GM10847 (cell line): ENCODE data around the gene NCKAP5L.

ENCODE experiments used
- POLR2A ChIP-seq: IDR thresholded peaks from 2 replicates; pipeline ENCODE4 v1.6.1; 2011; ENCODE audit not compliant: insufficient read length; ENCODE audit errors: extremely low read depth

NCKAP5L gene

DNA sequence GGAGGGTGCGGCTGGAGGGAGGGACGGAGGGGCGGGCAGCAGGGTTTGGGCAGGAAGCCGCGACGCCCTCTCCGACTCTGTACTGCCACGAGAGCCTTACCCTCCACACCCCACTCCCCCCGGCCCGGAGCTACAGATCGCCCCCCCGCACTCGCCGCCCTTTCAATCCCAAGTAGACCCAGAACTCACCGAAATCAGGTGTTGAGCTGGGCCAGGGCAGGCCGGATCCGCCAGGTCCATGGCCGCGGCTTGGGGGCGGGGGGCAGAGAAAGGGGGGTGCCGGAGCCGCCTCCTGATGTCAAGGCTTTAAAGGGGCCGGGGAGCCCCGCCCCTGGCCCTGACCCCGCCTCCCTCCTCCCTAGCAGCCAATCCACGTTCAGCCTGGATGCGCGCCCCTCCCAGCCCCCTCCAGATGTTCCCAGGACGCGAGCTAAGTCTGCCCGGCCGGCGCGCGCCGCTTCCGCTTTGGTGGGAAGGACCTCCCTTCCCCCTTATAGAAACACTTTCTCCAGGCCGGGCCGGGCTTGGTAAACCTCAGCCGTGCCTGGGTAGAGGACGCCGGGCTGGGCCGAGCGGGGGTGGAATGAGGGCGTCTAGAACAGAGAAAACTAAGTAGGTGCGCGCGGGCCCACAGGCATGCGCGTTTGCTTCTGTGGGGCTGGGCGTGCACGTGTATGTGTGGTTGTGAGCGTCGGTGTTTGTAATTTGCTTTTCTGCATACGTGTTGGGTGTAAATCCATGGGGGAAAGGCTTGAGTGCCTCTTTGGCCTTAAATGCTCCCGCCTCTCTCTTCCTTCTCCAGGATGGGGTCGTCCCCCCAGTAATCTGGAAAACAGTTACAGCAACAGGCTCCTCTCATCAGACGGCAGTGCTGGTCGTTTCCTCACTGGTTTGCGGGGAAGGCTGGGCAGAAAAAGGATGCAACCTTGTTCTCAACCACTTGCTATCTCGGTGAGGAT is at the start of gene NCKAP5L:
NCKAP5L (minus strand) TSS at position 281 of the 959 bp plus-strand sequence. CDS start 24,369 bp downstream, outside the sequence.
- peak; percentile 44 for TF ChIP-seq POLR2A

- TF ChIP-seq POLR2A, result no peak
Measured at GRCh38 chr12:49877066-49877465, 48.9 kb upstream of the NCKAP5L start.

GRCh38 chr12:49876070-49876469 is 47.9 kb upstream of the NCKAP5L start:
- no peak for TF ChIP-seq POLR2A

GRCh38 chr12:49875115-49875720 is 47.0 kb upstream of the NCKAP5L start:
- no peak for TF ChIP-seq POLR2A

GRCh38 chr12:49874142-49874897 is 46.1 kb upstream of the NCKAP5L start:
- no peak for TF ChIP-seq POLR2A

DNA sequence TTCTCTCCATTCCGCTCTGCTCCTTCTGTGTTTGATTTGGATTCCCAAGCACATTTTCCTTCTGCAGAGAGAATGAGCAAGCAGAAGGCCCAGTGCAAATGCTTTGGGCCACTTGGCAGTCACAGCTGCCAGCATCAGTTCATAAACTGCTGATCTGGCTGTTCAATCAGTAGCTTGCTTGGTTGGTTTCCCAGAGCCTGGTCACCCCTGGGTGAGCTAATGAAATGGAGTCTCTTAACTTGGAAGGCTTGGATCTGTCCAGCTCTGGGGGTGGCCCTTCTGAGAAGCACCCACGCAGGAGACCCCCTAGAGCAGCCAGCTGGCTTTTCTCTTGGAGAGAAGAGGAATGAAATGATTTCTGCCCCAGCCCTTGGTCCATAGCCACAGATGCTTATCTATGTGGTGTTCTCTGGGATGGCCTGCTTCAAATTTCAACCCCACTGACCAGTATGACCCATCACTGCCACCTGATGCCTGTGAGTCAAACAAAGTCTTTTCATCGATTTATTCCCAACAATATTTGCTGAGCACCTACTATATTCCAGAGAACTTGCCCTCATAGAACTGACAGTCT is 45.2 kb upstream of the NCKAP5L start:
- TF ChIP-seq POLR2A, result no peak

DNA sequence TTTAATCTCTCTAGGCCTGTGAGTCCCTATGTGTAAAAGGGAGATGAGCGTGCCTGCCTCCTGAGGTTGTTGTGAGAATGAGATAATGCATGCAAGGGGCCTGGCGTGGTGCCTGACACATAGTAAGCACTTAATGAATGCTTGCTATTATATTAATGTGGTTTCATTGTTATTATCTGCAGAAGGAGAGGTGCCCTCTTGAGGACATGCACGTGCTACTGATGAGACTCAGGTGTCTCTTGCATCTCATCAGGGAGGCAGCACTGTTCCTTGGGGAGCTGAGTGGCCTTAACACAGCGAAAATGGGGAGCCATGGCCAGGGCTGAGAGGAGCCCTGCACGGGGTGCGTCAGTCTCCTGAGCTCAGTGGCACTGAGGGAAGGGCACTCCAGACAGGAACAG is 44.6 kb upstream of the NCKAP5L start:
- TF ChIP-seq POLR2A, result no peak

- TF ChIP-seq POLR2A, result no peak
Measured at GRCh38 chr12:49872381-49872780, 44.2 kb upstream of the NCKAP5L start.

DNA sequence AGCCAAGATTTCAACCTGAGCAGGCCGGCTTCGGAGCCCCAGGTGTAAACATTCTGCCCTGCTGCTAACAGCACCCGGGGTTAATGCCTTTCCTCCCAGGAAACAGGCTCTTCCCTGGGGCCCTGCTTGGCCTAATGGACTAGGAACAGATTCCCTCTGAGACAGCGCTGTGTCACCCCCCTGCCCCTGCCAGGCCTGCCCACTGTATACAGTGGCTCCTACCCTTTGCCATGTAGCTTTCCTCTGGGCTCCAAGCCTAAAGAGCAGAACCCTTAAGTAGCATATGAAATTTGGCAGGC is 43.0 kb upstream of the NCKAP5L start:
- TF ChIP-seq POLR2A, result no peak

- TF ChIP-seq POLR2A, result no peak
Measured at GRCh38 chr12:49870501-49871262, 42.5 kb upstream of the NCKAP5L start.

DNA sequence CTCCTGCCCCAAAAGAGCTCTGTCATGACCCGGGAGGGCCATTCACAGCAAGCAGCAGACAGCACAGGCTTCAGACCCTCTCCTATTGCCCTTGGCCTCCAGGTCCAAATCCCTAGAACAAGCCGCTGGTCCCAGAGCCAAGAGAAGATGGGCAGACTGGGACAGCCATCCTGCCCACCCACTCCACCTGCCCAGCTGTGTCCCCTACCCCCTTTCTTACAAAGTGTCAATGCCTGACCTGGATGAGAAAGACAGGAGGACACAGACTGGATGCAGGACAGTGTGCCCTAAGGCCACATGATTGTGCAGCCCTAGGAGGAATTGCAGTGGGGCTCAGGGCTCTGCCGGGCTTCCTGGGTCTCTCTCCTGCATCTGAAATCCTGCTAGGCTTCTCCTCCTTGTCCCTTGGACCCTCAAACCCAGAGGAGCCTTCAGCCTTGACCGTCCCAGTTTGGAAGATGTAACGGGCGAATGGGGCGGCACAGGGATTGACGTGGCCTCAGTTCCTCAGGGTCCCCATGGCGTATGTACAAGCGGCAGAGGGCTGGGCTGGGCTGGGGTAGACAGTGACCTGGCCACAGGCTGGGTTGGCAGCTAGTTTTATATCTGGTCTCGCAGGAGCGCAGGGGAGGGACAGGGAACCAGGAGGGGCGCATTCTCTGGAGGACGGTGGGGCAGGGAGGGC is 41.7 kb upstream of the NCKAP5L start:
- no peak for TF ChIP-seq POLR2A

GRCh38 chr12:49868952-49869815 is 41.0 kb upstream of the NCKAP5L start:
- TF ChIP-seq POLR2A, result no peak

DNA sequence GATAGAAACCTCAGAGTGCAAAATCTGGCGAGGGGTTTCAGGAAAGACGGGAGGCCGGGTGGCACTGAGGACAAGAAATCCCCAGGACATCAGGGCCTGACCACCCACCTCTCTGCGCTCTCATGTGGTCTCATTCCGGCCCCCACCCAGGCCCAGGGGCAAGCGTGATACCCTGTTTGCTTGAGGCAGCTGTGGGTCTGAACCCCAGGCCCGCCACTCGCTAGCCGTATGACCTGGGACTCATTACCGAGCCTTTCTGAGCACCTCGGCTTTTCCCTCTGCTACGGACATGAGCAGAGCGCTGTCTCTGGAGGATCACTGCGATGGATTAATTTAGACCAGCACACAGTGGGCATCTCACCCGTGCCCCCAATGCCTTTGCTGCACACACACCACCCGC is 40.2 kb upstream of the NCKAP5L start:
- no peak for TF ChIP-seq POLR2A
